ENCODE measurements around the gene SORT1.
"Not testable (repeated sequence)": the region's sequence is repeated elsewhere in the genome, so short reads cannot be mapped to it uniquely, and the experiment has no call there.

Gene SORT1

DNA sequence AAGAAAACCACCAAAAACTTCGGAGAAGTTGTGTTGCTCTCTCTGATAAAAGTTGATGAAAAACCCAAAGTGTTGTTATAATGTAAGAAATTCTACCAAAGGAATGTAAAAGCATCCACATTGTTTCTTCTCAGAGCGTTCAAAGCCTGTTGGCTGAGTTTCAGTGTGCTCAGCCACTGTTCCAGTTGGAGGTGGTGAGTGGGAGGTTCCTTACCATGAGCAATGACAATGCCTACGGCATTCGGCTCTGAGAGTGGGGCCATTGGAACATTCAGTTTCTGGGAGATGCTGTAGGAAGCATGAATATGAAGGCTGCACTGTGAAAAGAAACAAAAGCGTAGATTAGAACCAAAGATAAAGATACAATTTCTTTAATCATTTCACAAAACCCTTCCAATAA lies 70.4 kb downstream of the SORT1 start:
- DNase-seq: no peak

DNA sequence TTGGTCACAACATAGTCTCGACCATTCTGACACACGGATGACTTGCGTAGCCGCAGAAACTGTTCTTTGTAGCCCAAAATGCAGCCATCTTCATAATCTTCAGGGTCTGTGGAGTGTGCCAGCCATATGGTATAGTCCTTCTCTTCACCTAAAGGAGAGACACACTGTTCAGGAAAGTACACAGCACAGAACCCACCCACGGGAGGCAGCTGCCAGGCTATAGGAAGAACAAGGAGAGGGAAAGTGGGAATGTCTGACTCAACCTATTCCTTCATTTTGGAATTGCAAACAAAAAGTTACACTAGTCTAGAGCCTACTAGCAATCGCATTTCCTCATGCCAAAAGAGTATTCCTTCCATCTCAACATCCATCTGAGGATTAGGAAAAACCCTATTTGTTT lies 74.7 kb downstream of the SORT1 start:
- DNase-seq: no peak

DNA sequence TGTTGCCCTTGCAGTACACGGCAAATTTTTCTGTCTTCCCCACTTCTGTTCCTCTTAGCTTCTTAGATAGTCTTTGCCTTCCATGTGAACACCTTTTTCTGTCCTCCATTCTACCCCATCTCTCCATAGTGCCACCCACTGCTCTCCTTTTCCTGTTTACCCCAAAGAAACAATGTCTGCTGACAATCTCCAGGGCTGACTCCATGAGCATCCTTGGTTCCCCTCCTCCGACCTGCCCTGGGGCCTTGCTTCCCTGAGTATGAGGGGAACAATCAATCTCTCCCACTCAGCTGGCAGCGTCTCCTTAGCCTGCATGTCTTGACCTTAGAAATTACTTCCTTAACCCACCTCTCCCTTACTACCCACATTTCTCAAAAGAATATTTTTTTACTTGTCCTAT lies 78.6 kb downstream of the SORT1 start:
- DNase-seq: no peak

DNA sequence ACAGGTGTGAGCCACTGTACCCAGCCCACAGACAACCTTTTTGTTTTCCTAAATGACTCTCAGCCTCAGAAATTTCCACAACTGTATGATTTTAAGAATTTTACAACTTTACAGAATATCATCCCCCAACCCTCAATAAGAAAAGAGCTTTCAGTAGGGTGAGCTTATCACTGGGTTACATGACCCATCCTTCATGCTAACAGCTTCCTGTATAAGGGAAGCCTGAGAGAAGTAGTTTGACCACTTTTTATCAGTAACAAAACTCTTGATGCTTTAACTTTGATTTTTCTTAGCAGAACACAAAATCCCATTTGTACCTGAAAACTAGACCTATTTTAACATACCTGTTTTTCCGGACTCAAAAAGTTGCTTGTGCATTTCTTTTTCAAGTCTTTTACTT lies 81.2 kb downstream of the SORT1 start:
- DNase-seq: no peak

DNA sequence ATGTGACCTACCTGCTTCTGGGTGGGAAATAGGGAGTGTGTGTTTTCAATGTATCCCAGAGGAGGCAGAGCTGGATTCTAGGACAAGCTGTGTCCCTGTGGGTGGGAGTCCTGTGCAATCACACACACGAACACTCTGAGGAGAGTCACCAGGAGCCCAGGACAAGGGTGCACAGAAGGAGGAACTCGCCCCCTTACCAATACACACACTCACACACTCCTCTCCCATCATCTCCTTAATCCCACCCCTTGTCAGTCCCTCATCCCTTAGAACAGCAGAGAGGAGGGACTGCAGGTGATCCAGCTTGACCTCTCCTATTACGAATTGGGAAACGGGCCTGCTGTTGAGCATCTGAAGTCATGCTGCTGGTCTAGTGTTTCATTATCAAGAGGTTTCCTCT lies 82.4 kb downstream of the SORT1 start:
- DNase-seq: no peak

DNA sequence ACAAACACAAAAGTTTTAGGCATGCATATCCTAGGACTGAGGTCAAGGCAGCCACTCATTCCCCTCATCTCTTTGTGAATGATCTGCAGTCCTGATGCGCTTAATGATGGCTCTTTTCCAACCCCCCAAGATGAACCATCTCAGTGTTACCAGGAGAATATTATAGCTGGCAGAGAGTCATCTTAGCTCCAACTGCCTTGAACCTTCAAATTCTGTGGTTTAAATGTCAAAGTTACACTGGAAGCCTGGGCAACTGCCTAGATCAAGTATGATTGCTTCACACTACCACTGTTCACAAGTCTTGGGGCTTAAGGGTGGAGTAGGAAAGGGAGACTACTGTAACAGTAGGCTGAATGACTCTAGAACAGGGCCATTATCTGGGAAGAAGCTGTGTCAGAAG lies 82.9 kb downstream of the SORT1 start:
- no peak for DNase-seq

DNA sequence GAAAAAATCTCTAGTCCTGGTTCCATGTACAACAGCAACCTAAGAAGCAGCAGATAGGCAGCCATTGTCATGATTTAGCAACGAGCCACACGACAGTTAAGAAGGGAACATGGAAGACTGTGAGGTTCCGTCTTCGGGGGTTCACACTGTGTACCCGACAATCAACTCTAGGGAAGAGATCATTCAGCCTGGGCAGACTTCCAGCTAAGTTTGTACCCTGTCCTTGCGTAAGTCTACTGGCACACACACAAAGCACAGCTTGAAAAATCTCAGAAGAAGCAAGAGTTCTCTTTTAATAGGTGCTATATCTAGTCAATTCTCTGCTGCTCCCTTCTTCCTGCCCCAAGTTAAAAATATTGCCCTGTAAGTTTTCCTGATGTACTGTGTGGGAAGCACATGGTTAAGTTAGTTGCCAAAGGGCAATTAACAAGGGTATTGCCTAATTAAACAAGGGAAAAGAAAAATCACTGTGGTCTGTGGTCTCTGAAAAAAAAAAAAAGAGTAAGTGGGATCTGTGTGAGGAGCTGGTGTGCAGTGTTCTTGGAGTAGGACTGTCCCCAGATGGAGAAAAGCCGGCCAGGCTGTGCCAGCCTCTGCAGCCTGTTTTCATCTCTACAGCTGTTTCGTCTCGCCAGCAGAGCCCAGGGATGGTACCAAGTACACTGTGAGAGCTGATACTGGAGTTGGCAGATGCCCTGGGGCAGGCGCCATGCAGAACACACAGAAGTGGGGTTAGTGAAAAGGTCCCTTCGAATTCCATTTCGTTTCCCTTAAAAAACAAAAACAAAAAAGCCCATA lies 84.5 kb downstream of the SORT1 start:
- DNase-seq: no peak

DNA sequence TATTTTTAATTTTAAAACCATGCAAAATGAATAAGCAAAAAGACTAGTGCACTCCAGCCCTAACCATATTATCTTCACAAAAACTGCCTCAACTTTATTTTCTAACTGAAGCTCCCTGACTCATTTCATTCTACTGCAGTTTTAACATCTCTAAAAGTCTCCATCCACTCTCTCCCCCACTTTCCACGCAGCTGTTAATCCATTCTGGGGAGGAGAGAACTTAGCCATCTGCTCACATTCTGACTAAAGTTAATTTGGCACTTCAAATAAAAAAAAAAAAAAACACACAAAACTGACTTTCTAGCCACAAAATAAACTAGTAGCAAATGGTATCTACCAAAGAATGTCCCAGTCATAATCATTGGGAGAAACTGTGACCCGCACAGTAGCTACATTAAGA lies 85.5 kb downstream of the SORT1 start:
- no peak for DNase-seq

DNA sequence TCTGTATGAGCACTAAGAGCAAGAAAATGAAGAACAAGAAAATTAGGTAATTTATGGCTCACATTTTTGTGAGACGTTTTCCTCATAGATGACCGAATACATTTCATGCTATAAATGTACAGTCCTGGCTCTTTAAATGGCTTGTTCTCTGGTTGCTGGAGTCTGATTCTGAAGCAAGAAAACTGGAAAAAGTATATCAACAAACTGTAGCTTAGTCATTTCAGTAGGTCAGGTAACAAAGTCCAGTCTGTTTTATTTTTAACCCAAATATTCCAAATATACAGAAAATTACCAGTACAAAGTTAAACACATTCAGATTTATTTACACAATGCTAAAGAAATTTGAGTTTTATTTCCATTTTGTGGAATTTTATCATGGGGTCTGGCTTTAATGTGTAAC lies 88.4 kb downstream of the SORT1 start:
- no peak for DNase-seq

DNA sequence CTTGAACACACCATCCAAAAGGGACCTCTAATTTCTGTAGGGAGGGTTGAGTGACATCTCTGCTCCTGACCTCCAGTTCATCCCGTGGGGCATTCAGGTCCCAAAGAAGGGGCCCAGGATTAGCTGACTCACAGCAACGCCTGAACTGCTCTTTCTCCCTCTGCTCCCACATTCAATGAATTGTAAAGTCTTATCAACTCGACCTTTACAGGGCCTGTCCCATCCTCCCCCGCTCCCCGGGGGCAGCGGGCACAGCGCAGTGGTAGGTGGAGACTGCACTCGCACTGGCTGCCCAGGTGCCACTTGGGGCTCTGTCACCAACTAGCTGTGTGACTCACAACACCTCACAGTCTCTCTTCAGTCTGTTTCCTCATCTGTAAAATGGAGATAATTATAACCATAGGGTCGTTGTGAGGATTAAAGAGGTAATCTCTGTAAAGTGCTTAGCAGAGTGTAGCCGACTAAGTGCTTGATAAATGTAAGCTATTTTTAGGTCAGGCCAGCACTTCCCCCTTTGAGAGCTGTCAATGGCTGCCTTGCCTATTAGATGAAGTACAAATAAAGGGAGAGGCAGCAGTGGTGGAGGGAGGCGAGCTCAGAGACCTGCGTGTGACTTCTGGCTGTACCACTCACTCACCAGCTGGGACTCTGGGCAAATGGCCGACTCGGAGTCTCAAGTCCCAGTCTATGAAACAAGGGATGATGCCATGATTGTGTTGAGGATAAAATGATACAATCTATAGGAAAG lies 90.3 kb downstream of the SORT1 start:
- no peak for DNase-seq

DNA sequence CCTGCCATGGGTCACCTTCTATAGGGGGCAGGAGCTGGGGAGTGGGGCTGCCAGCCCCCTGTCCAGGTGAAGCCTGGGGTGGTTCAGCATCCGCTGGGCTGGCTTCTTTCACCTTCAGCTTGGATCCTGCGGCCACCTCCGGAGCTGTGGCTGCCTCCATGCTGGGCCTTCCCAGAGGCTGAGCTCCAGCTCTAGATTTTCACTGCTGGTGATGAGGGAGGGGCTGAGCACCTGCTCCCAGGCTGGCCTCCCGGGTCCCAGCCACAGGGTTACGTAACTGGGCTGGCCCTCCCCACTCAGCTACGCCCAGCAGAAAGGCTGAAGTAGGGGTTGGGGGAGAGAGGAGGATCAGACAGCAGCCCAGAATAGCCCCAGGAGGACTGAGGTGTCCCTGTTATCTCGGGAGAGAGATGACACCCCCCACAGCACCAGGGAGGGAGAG lies 90.9 kb downstream of the SORT1 start, which contains the start of gene MYBPHL:
Gene MYBPHL, minus strand, starts transcription at position 180 of the 442 bp plus-strand sequence. Its CDS starts 20 bp downstream, at position 160.
- DNase-seq: no peak

DNA sequence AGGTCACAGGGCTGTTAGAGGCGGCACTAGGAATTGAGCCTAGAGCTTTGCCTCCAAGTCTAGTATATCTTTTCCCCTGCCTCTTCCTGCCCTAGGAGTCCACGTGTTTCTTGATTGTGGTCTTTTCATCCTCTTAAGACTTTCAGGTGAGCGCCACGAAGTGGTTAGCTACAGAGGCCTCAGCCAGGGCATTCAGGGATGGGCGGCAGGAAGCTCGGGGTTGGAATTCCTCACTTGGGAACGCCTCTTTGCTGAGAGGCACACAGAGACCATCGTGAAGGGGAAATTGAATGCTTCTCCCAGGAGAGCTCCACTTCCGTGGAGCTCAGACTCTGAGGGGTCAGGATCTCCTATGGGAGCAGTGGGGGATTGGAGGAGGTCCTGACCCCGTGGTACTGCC lies 91.7 kb downstream of the SORT1 start:
- DNase-seq: not testable (repeated sequence)

DNA sequence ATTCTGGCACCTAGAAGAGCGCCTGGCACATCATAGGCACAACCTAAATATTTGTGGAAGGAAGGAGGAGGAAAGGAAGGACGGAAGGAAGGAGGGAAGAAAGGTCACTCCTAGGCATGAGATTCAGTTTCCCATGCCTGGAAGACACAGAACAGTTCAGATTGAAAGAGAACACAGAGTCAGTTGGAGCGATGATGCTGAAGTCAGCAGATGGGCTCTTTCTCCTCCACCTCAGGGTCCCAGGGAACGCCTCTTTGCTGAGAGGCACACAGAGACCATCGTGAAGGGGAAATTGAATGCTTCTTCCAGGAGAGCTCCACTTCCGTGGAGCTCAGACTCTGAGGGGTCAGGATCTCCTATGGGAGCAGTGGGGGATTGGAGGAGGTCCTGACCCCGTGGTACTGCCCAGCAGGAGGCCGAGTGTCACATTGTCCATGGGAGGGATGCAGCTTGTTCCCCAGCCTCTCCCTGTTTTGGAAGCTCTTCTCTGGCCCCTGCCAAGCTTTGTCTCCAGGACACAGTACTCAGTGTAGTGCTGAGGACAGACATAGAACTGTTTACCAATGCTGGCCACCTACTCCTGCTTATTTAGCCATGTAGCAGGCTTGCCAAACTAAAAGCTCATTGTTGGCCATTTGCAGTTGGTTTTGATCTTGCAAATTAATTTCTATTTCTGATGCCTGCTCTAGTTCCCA lies 93.3 kb downstream of the SORT1 start:
- DNase-seq: no peak

DNA sequence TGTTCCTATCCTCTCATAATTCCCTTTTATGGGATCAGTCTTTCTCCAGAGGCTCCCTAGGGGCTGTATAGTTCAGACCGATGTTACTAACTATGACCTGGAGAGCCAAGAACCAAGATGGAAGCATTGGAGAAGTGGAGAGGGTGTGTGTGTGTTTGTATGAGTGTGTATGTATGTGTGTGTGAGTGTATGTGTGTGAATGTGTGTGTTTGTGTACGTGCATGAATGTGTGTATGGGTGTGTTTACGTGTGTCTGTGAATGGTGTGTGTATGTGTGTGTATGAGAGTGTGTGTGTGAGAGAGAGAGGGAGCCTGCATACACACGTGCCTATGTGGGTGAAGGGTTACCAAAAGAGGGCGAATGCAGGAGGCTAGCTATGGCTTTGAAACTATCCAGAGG lies 95.8 kb downstream of the SORT1 start:
- no peak for DNase-seq

DNA sequence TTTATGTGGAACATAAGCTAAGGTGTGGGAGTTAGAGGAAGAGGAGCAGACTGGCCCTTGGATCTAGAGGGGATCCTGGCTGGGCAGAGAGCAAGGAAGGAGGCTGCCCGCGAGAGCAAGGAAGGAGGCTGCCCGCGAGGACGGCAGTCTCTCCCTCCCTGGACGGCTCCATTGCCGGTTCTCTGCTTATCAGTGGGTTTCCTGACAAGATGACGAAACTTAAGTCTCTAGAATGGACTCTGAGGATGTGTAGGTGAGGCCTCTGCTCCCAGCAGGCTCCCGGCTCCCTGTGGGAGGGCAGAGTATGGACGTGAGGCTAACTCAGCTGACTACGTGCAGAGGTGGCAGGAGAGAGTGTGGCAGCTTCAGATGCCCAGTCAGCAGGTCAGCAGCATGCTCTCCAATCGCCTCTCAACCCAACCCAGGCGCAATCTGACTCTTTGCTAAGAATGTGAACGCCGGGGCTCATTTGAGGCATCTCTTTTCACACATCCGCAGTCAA lies 97.0 kb downstream of the SORT1 start:
- no peak for DNase-seq

DNA sequence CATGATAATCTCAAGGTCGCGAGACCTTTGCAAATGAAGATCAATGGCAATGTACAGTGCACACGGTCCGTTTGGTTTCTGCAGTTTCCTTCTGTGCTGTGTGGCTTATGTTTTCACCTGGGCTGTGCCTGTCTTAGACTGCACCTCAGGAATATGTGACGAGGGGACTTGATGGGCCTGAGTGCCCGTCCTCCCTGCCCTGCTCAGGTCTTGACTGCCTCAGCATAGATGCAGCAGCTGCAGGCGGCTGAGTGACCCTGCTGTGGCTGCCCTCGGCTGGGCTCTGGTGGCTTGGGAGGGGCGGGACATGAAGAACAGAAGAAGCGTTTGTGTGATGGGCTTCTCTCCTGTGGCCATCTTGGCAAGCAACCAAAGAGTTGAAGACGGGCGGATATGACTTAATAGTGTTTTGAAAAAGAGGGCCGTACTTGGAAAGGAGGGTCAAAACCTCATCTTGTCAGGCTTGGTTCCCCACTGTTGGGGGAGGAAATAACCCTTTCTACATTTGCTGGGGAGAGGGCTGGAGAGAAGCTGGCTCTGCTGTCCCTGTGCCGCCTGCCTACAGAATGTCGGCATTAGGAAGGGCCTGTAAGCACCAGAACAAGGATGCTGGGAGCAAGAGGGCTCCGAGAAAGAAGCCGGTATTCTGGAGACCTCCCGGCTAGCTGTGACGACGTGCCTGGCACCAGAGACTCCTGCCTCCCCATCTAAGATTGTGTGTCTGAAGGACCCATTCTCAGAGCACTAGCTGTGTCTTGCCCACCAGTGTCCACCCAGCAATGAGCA lies 98.0 kb downstream of the SORT1 start:
- no peak for DNase-seq

DNA sequence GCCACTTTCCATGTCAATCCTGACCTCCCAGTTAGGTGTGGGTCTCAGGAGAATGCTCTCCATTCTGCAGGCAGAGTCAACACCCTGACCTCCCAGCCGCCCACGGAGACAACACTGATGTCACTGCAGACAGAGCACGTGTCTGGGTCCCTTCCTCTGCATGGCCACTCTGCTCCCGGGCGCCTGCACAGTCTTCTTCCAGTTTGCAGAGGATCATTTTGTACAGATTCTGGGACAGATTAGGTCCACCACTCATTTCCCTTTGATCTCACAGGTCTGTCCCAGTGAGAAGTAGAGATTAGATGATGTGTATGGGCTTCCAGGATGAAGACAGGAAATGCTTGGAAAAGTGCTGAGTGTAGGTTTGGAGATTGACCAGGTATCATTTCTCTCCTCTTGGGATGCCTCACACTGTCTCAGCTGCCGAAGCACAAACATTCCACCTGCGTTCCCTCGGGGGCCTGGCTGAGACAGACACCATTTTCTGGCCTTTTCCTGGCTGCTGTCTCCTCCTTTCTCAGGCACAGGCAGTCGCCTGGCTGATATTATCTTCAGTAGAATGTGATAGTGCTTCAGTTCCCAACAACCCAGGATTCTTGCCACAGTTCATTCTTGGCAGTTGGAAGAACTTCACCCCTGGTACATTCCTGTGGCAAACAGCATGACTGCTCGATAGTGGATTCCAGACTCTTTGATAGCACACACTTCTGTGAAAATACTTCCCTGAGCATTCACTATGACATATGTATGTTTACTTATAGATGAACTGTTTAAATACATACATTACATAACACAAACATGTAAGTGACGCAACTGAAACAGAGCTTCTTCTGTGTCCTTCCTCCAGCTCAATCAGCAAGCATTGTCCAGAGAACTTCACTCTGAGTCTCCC lies 98.8 kb downstream of the SORT1 start:
- no peak for DNase-seq

DNA sequence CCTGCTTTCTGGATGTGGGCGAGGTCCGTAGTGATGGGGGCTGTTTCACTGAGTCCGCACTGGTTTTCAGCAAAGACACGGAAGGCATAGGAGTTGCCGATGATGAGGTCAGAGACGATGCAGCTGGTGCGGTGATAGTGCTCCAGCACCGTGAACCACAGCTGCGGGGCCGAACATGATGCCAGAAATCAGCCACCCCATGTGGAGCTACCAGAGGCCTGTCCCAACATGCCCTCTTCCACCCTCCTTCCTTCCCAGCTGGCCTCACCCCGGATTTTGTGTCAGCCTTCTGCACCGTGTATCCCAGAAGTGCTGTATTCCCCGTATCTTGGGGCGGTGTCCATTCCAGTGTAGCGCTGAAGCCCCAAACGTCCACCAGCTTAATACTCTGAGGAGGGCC lies 100.9 kb downstream of the SORT1 start:
- DNase-seq: no peak

DNA sequence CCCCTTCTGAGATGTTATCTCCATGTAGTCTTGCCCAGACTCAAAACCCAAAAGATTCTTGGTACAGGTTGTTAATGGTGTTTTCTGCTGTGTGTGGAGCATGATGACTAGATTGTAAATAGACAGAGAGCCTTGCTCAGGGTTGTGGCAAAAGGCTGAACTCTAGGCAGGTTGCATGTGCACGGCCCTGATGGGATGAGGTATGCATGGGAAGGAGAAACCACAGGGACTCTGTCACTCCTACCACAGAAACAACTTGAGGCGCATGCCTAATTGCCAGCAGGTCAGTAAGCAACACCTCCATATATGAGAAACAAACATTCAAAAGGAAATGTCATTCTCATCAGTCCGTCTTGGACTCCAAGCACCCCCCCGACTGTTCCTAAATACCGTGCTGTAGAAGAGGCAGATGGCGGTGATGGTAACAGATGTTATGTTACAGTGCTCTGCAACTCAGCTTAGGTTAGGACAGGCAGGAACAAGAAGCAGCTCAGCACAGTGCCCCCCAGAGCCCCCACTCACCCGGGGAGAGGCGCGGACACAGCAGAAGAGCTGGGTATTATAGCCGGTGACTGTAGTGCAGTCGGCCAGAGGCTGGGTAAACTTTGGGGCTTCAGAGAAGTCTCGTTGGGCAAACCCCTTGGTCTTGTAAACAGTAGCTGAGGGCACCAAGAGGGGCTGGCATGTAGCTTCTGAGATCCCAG lies 101.9 kb downstream of the SORT1 start:
- no peak for DNase-seq

DNA sequence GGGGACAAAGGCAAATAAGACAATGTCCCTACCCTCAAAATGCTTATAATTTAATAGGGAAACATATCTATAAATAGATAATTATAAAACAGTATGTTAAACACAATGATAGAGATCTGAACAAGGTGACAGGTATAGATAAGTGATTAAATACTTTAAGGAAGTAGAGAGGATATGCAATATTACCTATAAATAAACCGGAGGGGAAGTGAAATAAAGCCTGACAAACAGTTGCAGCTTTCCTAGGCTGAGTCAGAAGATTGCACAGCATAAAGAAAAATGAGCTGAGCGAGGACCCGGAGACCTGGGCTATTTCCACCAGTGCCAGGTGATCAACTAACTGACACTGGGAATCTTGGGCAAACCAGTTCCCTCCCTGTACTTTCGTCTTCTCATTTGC lies 103.2 kb downstream of the SORT1 start:
- no peak for DNase-seq

DNA sequence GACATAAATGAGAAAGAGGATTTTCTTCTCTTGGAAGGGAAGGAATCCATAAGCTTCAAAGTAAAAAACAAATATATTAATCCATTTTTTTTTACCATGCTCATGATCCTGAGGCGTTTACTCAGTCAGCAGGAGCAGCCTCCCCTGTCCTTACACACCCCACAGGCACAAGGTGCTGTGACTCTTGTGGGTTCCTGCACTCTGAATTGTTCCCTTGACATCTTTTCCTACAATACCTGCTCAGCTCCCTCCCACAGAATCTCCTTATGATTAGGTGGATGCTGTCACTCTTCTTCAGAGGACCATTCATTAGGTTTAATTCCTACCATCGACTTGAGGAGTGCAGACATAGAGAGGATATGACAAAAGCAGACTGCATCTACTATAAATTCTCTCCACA lies 104.7 kb downstream of the SORT1 start:
- DNase-seq: no peak
